Neural progenitor cell (in vitro differentiated cells): ENCODE measurements around the gene TRIM14. TPM values are rescaled to one million over a fixed set of nuclear protein-coding genes. Genes with fewer than 3 reads are reported as not detected.

ENCODE experiments used
- DNase-seq: peaks from one replicate; pipeline ENCODE4 v3.0.0-alpha.2; 2016; ENCODE audit warnings: low spot score
- H2AFZ ChIP-seq: fragments of 200-600 bp; sonication (generic); replicated peaks from 2 replicates; pipeline ENCODE4 v1.6.1; 2016; ENCODE audit warnings: antibody characterized with exemption
- H3F3A ChIP-seq: fragments of 200-600 bp; sonication (generic); 2 replicates; pipeline ENCODE4 v1.6.1; 2016; ENCODE audit warnings: antibody characterized with exemption, low read depth
- H3K27ac ChIP-seq: fragments of 200-600 bp; sonication (generic); 2 replicates; pipeline ENCODE4 v1.5.1; 2016; ENCODE audit warnings: mild to moderate bottlenecking
- H3K27me3 ChIP-seq: fragments of 200-600 bp; sonication (generic); 2 replicates; pipeline ENCODE4 v1.6.1; 2016; ENCODE audit warnings: mild to moderate bottlenecking, moderate library complexity
- H3K36me3 ChIP-seq: fragments of 200-600 bp; sonication (generic); 2 replicates; pipeline ENCODE4 v1.5.1; 2016
- H3K4me1 ChIP-seq: fragments of 200-600 bp; sonication (generic); 2 replicates; pipeline ENCODE4 v1.6.1; 2016; ENCODE audit warnings: mixed run types
- H3K4me2 ChIP-seq: fragments of 200-600 bp; sonication (generic); 2 replicates; pipeline ENCODE4 v1.6.1; 2016
- H3K4me3 ChIP-seq: fragments of 200-600 bp; sonication (generic); 2 replicates; pipeline ENCODE4 v1.5.1; 2016
- H3K79me2 ChIP-seq: fragments of 200-600 bp; sonication (generic); 2 replicates; pipeline ENCODE4 v1.6.1; 2016; ENCODE audit warnings: low read depth
- H3K9ac ChIP-seq: fragments of 200-600 bp; sonication (generic); 2 replicates; pipeline ENCODE4 v1.6.1; 2016
- H3K9me3 ChIP-seq: fragments of 200-600 bp; sonication (generic); 2 replicates; pipeline ENCODE4 v1.5.1; 2016; ENCODE audit warnings: low read depth
- H4K20me1 ChIP-seq: fragments of 200-600 bp; sonication (generic); 2 replicates; pipeline ENCODE4 v1.6.1; 2016; ENCODE audit warnings: low read depth
- H3K27ac Mint-ChIP-seq: 3 replicates; pipeline ENCODE4 v1.8.0; 2021; ENCODE audit warnings: mixed read lengths
- H3K27me3 Mint-ChIP-seq: 2 replicates; pipeline ENCODE4 v1.8.0; 2022; ENCODE audit warnings: low read depth, mild to moderate bottlenecking, inconsistent platforms, moderate library complexity, mixed read lengths; ENCODE audit not compliant: insufficient read depth
- H3K36me3 Mint-ChIP-seq: 3 replicates; pipeline ENCODE4 v1.8.0; 2021; ENCODE audit warnings: mixed read lengths
- H3K4me1 Mint-ChIP-seq: 3 replicates; pipeline ENCODE4 v1.8.0; 2021; ENCODE audit warnings: mixed read lengths
- H3K4me3 Mint-ChIP-seq: 3 replicates; pipeline ENCODE4 v1.8.0; 2021; ENCODE audit warnings: mild to moderate bottlenecking, moderate library complexity, mixed read lengths
- H3K9me3 Mint-ChIP-seq: 3 replicates; pipeline ENCODE4 v1.8.0; 2020; ENCODE audit warnings: mixed read lengths
- CTCF ChIP-seq: fragments of 200-600 bp; sonication (generic); IDR thresholded peaks from 2 replicates; pipeline ENCODE4 v1.5.1; 2017; ENCODE audit warnings: antibody characterized with exemption, mild to moderate bottlenecking
- EZH2 ChIP-seq: fragments of 200-600 bp; sonication (generic); IDR thresholded peaks from 2 replicates; pipeline ENCODE4 v1.6.1; 2017; ENCODE audit warnings: antibody characterized with exemption, mild to moderate bottlenecking, moderate library complexity
- EZH2phosphoT487 ChIP-seq: fragments of 200-600 bp; sonication (generic); IDR thresholded peaks from 2 replicates; pipeline ENCODE4 v1.6.1; 2017; ENCODE audit warnings: antibody characterized with exemption
- total RNA-seq: library from RNA; depleted of rRNA; stranded (reverse); fragments of >200 nt; gene quantifications from 2 replicates; pipeline ENCODE4 v1.2.3, GENCODE V29; 2015; ENCODE audit warnings: low replicate concordance

Gene TRIM14
- total RNA-seq, 1 donor from 2014 or later, result 0.17 TPM

- peaks cover 14% of the 10 kb centered on the region for H3K4me1 ChIP-seq
- TF ChIP-seq EZH2phosphoT487, result no peak
- TF ChIP-seq CTCF, result no peak
- no peak for TF ChIP-seq EZH2
- Mint-ChIP-seq H3K36me3 (no peaks in the 10 kb centered on the region), H3K4me1 (peaks cover 15% of the 10 kb centered on the region), H3K9me3 (no peaks in the 10 kb centered on the region), H3K27ac (no peak overlapping the region), H3K27me3 (peaks cover 13% of the 10 kb centered on the region), H3K4me3 (no peak overlapping the region)
- no peak overlapping the region for H3K27ac ChIP-seq
- H2AFZ ChIP-seq, result no peak overlapping the region
- H3K27me3 ChIP-seq, result no peaks in the 10 kb centered on the region
- peaks cover 4% of the 10 kb centered on the region for H3F3A ChIP-seq
- H4K20me1 ChIP-seq, result peaks cover 9% of the 10 kb centered on the region
- no peak overlapping the region for H3K4me2 ChIP-seq
- no peaks in the 10 kb centered on the region for H3K36me3 ChIP-seq
- no peak for DNase-seq
- no peak overlapping the region for H3K4me3 ChIP-seq
- no peaks in the 10 kb centered on the region for H3K9me3 ChIP-seq
- no peaks in the 10 kb centered on the region for H3K79me2 ChIP-seq
- H3K9ac ChIP-seq, result no peak overlapping the region
Observed at GRCh38 chr9:98135938-98136337, 16.9 kb upstream of the TRIM14 start.

GRCh38 chr9:98135558-98135934 lies 16.5 kb upstream of the TRIM14 start:
- H3K36me3 Mint-ChIP-seq, result no peaks in the 10 kb centered on the region
- no peak overlapping the region for H2AFZ ChIP-seq
- H3K4me3 ChIP-seq, result no peak overlapping the region
- H3K27me3 Mint-ChIP-seq, result peaks cover 11% of the 10 kb centered on the region
- H3K79me2 ChIP-seq, result no peaks in the 10 kb centered on the region
- no peak overlapping the region for H3K27ac ChIP-seq
- no peaks in the 10 kb centered on the region for H3K9me3 ChIP-seq
- peaks cover 4% of the 10 kb centered on the region for H3F3A ChIP-seq
- TF ChIP-seq EZH2 (no peak), CTCF (no peak), EZH2phosphoT487 (no peak)
- H3K4me2 ChIP-seq, result no peak overlapping the region
- peaks cover 16% of the 10 kb centered on the region for H3K4me1 Mint-ChIP-seq
- peaks cover 14% of the 10 kb centered on the region for H3K4me1 ChIP-seq
- H3K9me3 Mint-ChIP-seq, result no peaks in the 10 kb centered on the region
- H3K9ac ChIP-seq, result no peak overlapping the region
- H4K20me1 ChIP-seq, result peaks cover 9% of the 10 kb centered on the region
- no peak for DNase-seq
- no peaks in the 10 kb centered on the region for H3K36me3 ChIP-seq
- H3K27me3 ChIP-seq, result no peaks in the 10 kb centered on the region
- H3K4me3 Mint-ChIP-seq, result no peak overlapping the region
- H3K27ac Mint-ChIP-seq, result no peak overlapping the region

- H3F3A ChIP-seq, result peaks cover 4% of the 10 kb centered on the region
- H3K9ac ChIP-seq, result no peak overlapping the region
- H3K4me3 Mint-ChIP-seq, result no peak overlapping the region
- H3K36me3 Mint-ChIP-seq, result no peaks in the 10 kb centered on the region
- peaks cover 16% of the 10 kb centered on the region for H3K4me1 Mint-ChIP-seq
- TF ChIP-seq EZH2, result no peak
- TF ChIP-seq EZH2phosphoT487, result no peak
- TF ChIP-seq CTCF, result no peak
- no peak overlapping the region for H2AFZ ChIP-seq
- peaks cover 14% of the 10 kb centered on the region for H3K4me1 ChIP-seq
- peaks cover 13% of the 10 kb centered on the region for H3K27me3 Mint-ChIP-seq
- H3K4me3 ChIP-seq, result no peak overlapping the region
- no peaks in the 10 kb centered on the region for H3K27me3 ChIP-seq
- H3K27ac ChIP-seq, result no peak overlapping the region
- no peak for DNase-seq
- H3K36me3 ChIP-seq, result no peaks in the 10 kb centered on the region
- peaks cover 9% of the 10 kb centered on the region for H4K20me1 ChIP-seq
- no peak overlapping the region for H3K27ac Mint-ChIP-seq
- H3K79me2 ChIP-seq, result no peaks in the 10 kb centered on the region
- no peak overlapping the region for H3K4me2 ChIP-seq
- no peaks in the 10 kb centered on the region for H3K9me3 Mint-ChIP-seq
- no peaks in the 10 kb centered on the region for H3K9me3 ChIP-seq
Observed at GRCh38 chr9:98134702-98135557, 15.9 kb upstream of the TRIM14 start.
